ENCODE data around the gene S100A16. TPM values are rescaled to one million over a fixed set of nuclear protein-coding genes. Genes with fewer than 3 reads are reported as not detected.

Gene S100A16
- total RNA-seq, 4 donors from 2014 or later: 107 to 277 (median 193) TPM

DNA sequence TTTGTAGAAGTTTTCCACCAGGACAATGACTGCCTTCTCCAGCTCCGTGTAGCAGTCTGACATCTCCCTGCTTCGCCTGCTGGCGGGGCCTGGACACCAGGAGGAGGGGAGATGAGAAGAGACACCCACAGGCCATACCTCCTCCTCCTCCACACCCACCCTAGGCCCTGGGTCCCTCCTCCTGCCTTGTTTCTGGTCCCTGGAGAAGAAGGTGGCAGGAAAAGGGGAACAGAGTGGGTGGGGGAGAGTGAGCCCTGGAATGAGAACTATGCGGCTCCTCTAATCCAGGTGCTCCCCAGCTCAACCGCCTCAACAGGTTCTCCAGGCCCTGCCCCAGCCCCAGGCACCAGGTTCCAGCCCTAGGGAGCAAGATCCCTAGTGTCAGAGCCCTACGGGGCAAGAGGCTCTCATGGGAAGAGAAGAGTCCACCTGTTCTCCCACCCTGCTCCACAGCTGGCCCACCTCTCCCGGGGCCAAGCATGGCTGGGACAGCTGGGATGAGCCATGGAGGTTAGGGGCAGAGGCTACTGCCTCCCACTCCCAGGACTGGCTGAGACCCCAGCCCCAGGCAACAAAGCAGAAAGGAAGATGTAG, 4.8 kb downstream of the S100A16 start:
- Histone ChIP-seq H3K27me3 (no peaks in the 10 kb centered on the region), H3K27ac (peak overlapping the region; percentile 46 to 100 (median 91)), H3K36me3 (peaks cover 0 to 21% (median 0%) of the 10 kb centered on the region in 3 donors), H3K4me3 (peak overlapping the region in 3 of 4 donors; percentile 9 to 52 (median 49)), H3K9me3 (no peaks in the 10 kb centered on the region), H3K4me1 (peaks cover 0 to 41% (median 0%) of the 10 kb centered on the region in 4 donors)
- DNase-seq: no peak
- no peak for TF ChIP-seq POLR2A (IDR thresholded peaks at IDR 0.05)
- TF ChIP-seq, protein P1, sequence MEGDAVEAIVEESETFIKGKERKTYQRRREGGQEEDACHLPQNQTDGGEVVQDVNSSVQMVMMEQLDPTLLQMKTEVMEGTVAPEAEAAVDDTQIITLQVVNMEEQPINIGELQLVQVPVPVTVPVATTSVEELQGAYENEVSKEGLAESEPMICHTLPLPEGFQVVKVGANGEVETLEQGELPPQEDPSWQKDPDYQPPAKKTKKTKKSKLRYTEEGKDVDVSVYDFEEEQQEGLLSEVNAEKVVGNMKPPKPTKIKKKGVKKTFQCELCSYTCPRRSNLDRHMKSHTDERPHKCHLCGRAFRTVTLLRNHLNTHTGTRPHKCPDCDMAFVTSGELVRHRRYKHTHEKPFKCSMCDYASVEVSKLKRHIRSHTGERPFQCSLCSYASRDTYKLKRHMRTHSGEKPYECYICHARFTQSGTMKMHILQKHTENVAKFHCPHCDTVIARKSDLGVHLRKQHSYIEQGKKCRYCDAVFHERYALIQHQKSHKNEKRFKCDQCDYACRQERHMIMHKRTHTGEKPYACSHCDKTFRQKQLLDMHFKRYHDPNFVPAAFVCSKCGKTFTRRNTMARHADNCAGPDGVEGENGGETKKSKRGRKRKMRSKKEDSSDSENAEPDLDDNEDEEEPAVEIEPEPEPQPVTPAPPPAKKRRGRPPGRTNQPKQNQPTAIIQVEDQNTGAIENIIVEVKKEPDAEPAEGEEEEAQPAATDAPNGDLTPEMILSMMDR (IDR thresholded peaks at IDR 0.05): no peak

DNA sequence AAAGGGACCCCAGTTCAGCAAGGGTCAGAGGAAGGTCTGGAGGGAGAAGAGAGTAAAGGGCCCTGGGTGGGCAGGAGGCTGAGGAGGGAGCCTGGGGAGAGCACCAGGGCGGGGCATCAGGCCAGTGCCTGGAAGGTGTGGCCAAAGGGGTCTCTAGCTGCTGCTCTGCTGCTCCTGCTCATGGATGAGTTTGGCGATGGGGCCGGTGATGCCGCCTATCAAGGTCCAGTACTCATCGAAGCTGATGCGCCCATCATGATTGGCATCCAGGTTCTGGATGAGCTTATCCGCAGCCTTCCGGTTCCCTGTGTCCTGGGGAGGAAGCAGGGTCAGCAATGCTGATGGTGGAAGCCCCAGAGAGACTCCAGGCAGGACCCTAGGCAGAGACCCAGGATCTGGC, 5.6 kb downstream of the S100A16 start:
- TF ChIP-seq, protein P1 (IDR thresholded peaks at IDR 0.05): no peak
- no peak for TF ChIP-seq POLR2A (IDR thresholded peaks at IDR 0.05)
- H3K27me3 ChIP-seq: no peaks in the 10 kb centered on the region
- peaks cover 0 to 39% (median 0%) of the 10 kb centered on the region in 4 donors for H3K4me1 ChIP-seq
- peak overlapping the region in 2 of 4 donors; percentile 49 to 52 for H3K4me3 ChIP-seq
- no peaks in the 10 kb centered on the region for H3K9me3 ChIP-seq
- H3K36me3 ChIP-seq: peaks cover 0 to 21% (median 0%) of the 10 kb centered on the region in 3 donors
- DNase-seq: no peak
- peak overlapping the region in 2 of 4 donors; percentile 97 to 100 for H3K27ac ChIP-seq

DNA sequence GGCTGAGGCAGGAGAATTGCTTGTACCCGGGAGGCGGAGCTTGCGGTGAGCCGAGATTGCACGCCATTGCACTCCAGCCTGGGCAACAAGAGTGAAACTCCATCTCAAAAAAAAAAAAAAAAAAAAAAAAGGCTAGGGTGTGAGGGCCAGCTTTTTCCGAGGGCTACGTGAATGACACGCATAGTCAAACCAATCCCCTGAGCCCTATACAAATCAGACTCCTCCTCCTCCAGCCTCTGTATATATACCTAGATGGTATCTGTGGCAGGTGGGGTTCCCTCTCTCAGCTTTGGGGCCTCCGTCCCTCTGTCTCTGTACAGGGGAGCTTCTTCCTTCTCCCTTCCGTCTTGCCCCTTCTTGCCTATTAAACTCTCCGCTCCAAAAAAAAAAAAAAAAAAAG, 6.7 kb downstream of the S100A16 start:
- peak in 1 of 3 donors; percentile 28 for DNase-seq
- Histone ChIP-seq H3K4me3 (no peak overlapping the region), H3K9me3 (no peaks in the 10 kb centered on the region), H3K27ac (no peak overlapping the region), H3K4me1 (peaks cover 0 to 35% (median 0%) of the 10 kb centered on the region in 4 donors), H3K36me3 (peaks cover 0 to 21% (median 0%) of the 10 kb centered on the region in 3 donors), H3K27me3 (no peaks in the 10 kb centered on the region)
- TF ChIP-seq POLR2A (IDR thresholded peaks at IDR 0.05): no peak
- TF ChIP-seq, protein P1 (IDR thresholded peaks at IDR 0.05): no peak

DNA sequence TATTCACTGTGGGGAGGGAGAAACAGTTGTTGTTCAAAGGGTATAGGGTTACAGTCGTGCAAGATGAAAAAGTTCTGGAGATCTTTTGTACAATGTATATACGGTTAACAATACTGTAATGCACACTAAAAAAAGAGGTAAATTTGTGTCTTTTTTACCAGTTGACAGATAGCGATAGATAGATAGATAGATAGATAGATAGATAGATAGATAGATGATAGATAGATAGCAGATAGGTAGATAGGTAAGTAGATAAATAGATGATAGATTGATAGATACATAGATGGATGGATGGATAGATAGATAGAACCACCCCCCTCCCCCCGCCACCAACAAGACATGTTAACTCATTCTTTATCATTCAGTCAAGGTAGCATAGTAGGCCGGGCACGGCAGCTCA, 10.2 kb downstream of the S100A16 start:
- Histone ChIP-seq H3K4me3 (no peak overlapping the region), H3K4me1 (peaks cover 0 to 6% (median 3%) of the 10 kb centered on the region in 4 donors), H3K9me3 (no peaks in the 10 kb centered on the region), H3K27me3 (no peaks in the 10 kb centered on the region), H3K27ac (no peak overlapping the region), H3K36me3 (peaks cover 0 to 19% (median 0%) of the 10 kb centered on the region in 3 donors)
- TF ChIP-seq, protein P1 (IDR thresholded peaks at IDR 0.05): no peak
- TF ChIP-seq POLR2A (IDR thresholded peaks at IDR 0.05): no peak
- peak in 1 of 3 donors; percentile 32 for DNase-seq

DNA sequence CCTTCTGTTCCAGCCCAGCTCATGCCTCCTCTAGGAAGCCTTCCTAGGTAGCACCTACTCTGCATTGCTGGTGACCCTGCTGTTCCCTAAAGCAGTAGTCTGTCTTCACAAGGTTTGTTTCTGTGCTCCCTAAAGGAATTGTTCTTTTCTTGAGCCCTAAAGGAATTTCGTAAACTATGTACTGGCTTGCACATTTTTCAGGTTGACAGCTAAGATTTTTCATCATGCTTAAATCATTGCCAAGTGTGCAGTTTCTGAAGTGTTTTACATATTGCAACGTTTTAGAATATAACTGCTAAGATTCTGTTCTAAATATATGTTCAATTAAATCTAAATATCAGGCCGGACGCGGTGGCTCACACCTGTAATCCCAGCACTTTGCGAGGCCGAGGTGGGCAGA, 13.1 kb downstream of the S100A16 start:
- DNase-seq: no peak
- H3K36me3 ChIP-seq: no peaks in the 10 kb centered on the region
- no peak overlapping the region for H3K4me3 ChIP-seq
- H3K4me1 ChIP-seq: peaks cover 0 to 5% (median 2%) of the 10 kb centered on the region in 4 donors
- H3K27me3 ChIP-seq: no peaks in the 10 kb centered on the region
- peak overlapping the region in 1 of 4 donors; percentile 84 for H3K27ac ChIP-seq
- H3K9me3 ChIP-seq: no peaks in the 10 kb centered on the region
- TF ChIP-seq, protein P1 (IDR thresholded peaks at IDR 0.05): no peak
- TF ChIP-seq POLR2A (IDR thresholded peaks at IDR 0.05): no peak

Data from Peyer's patch (tissue), 4 donors.